GM19468 (cell line): Measurements from ENCODE around the gene CERS4.
"Not testable (repeated sequence)": the region's sequence is repeated elsewhere in the genome, so short reads cannot be mapped to it uniquely, and the experiment has no call there.

Experiments
- ATAC-seq: cut with Tn5 transposase; IDR thresholded peaks from one replicate; pipeline ENCODE4 v1.9.1; 2021; ENCODE audit warnings: mild to moderate bottlenecking, moderate library complexity, moderate number of reproducible peaks; ENCODE audit not compliant: unreplicated experiment; ENCODE audit errors: extremely low read depth

The CERS4 gene, protein sequence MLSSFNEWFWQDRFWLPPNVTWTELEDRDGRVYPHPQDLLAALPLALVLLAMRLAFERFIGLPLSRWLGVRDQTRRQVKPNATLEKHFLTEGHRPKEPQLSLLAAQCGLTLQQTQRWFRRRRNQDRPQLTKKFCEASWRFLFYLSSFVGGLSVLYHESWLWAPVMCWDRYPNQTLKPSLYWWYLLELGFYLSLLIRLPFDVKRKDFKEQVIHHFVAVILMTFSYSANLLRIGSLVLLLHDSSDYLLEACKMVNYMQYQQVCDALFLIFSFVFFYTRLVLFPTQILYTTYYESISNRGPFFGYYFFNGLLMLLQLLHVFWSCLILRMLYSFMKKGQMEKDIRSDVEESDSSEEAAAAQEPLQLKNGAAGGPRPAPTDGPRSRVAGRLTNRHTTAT

GRCh38 chr19:8208922-8209461 lies at the start of gene CERS4:
TSS of gene CERS4 (plus strand) at chr19:8209370. CDS start at chr19:8251077, 41,707 bp downstream.
- ATAC-seq: peak; percentile 16

- ATAC-seq: no peak
Measured at GRCh38 chr19:8161135-8161646, 48.0 kb upstream of the CERS4 start.

- ATAC-seq: no peak
Measured at GRCh38 chr19:8163759-8164158, 45.4 kb upstream of the CERS4 start.

GRCh38 chr19:8167985-8168384 lies 41.2 kb upstream of the CERS4 start:
- no peak for ATAC-seq

GRCh38 chr19:8168537-8168936 lies 40.6 kb upstream of the CERS4 start:
- ATAC-seq: no peak

- ATAC-seq: no peak
Measured at GRCh38 chr19:8174706-8175105, 34.5 kb upstream of the CERS4 start.

DNA sequence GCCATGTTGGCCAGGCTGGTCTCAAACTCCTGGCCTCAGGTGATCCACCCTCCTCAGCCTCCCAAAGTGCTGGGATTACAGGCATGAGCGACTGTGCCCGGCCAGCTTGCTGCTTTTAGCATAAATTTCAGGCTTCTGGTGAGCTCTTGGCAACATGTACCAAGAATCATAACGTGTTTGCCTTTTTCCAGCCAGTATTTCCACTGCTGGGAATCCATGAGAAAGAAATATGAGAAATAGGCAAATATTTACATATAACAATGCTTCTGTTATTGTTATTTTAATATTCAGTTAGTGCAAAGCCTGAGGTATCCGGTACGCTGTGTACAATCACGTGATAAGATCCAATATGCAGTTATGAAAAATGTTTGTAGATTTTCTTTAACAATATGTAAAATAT lies 29.2 kb upstream of the CERS4 start:
- no peak for ATAC-seq

- ATAC-seq: no peak
Measured at GRCh38 chr19:8184274-8184673, 24.9 kb upstream of the CERS4 start.

DNA sequence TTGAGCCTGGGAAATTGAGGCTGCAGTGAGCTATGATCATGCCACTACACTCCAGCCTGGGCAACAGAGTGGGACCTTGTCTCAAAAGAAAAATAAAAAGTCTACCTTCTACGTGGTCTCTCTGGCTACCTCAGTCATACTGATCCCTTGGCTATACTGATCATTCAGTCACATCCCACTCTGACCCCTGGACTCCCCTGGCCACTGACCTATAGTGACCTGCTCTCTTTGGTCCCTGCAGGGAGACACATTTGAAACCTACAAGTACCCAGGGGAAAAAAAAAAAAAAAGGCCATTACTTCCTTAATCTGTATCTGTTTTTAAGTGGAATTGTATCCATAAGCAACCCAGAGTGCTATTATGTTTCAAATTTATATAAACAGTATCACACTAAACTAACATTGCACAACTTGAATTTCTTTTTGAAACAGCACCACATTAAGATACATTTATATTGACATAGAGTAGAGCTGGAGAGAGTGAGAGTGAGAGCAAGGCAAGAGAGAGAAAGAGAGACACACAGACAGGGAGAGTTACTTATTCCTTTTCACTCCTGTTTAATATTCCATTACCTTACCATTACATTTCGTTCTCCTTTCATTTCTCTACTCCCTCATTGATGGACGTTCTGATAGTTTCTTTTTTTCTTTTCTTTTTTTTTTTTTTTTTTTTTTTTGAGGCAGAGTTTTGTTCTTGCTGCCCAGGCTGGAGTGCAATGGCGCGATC lies 23.7 kb upstream of the CERS4 start:
- no peak for ATAC-seq

- no peak for ATAC-seq
Measured at GRCh38 chr19:8192221-8192820, 16.8 kb upstream of the CERS4 start.

- ATAC-seq: no peak
Measured at GRCh38 chr19:8194528-8195267, 14.5 kb upstream of the CERS4 start.

DNA sequence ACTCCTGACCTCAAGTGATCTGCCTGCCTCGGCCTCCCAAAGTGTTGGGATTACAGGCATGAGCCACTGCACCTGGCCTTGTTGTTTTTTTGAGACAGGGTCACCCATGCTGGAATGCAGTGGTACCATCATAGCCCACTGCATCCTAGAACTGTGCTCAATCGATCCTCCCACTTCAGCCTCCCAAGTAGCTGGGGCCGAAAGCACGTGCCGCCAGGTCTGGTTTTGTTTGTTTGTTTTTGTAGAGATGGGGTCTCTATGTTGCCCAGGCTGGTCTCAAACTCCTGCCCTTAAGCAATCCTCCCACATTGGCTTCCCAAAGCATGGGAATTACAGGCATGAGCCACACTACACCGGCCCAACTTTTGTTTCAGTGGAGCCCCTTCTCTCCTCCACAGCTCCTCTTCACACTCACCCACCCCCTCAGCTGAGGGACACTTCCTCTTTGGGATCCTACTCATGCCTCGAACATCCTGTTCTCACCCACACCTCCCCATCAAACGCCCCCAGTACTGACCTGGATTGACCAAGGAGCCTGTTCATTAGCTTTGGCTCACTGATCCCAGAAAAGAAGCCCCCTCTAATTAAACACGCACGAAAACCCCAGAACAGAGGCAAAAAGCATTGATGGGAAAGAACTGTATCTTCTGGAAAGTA lies 12.8 kb upstream of the CERS4 start:
- ATAC-seq: no peak

GRCh38 chr19:8203288-8204120 lies 5.7 kb upstream of the CERS4 start:
- ATAC-seq: not testable (repeated sequence)

GRCh38 chr19:8204961-8205360 lies 4.2 kb upstream of the CERS4 start:
- no peak for ATAC-seq

DNA sequence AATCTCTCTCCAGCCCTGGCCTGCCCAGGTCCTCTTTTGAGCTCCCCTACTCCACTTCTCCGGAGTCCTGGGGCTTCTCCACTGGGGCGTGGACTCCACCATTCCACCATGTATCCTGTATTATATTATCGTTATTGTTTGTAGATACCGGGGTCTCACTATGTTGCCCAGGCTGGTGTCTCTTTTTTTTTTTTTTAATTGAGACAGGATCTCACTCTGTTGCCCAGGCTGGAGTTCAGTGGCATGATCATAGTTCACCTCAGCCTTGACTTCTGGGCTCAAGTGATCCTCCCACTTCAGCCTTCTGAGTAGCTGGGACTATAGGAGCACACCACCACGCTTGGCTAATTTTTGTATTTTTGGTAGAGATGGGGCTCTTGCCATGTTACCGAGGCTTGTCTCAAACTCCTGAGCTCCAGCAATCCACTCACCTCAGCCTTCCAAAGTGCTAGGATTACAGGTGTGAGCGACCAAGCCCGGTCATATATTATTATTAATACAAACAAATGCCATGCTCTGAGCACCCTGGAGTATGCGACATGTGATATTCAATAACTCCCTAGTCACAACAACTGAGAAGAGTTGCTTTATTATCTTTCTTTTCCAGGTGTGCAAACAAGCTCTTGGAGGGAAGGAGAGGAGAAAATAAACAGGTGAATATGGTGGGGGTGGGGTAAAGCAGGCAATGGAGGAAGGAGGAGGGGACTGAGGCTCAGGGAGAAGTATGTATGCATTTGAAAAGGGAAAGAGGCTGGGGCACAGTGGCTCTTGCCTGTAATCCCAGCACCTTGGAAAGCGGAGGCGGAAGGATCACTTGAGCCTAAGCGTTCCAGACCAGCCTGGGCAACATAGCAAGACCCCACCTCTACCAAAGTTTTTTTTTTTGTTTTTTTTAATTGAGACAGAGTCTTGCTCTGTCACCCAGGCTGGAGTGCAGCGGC lies 2.8 kb upstream of the CERS4 start:
- no peak for ATAC-seq

- not testable (repeated sequence) for ATAC-seq
Measured at GRCh38 chr19:8207326-8207725, 1.8 kb upstream of the CERS4 start.

DNA sequence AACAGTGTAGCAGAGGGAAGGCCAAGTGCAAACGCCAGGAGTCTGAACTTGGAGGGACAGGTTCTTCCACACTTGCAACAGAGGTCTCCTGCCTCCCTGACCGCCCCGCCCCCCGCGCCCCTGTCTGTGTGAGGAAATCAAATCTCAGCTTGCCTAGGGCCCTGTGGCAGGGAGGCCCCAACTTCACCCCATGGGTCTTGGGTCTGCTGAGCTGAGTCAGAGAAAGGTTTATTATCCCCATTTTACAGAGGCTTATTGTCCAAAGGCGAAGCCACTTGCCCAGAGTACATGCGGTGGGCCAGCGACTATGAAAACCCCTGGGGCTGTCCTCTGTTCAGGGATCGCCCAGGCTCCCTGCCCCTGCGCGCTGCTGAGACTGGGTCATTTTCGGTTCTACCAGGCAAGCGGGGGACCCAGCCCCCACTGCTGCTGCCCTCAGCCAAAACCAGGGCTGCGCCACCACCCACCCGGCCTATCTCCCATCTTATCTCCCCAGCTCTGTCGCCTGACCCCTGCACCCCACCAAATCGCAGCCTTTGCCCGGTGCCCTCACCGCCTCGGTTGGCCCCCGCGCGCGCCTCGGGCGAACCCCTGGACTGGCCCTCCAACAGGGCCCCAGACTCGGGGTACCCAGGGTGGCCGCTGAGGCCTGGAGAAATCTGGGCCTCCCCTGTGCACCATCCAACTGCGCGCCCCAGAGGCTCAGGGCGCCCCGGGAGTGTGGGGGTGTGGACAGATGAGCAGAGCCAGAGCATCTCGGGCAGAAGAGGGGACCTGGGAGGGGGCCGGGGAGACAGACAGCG lies 850 bp upstream of the CERS4 start:
- ATAC-seq: no peak
